Activated gamma-delta T cell treated with anti-CD3 and anti-CD28 coated beads, Interleukin-2, amount 50 U/mL, for 16 hours (primary cell): ENCODE data around the gene KHSRP.
A peak's percentile ranks its signal among the peaks of the same experiment; 100 is the strongest.

Source experiments
- DNase-seq: peaks from one replicate; pipeline ENCODE4 v3.0.0-alpha.2; 2020; ENCODE audit warnings: low read depth

KHSRP gene

GRCh38 chr19:6392221-6393073 is 32.2 kb downstream of the KHSRP start:
- DNase-seq, result no peak

- no peak for DNase-seq
These were observed 37.2 kb downstream of the KHSRP start for GRCh38 chr19:6387372-6387771.

GRCh38 chr19:6384381-6384780 is 40.2 kb downstream of the KHSRP start:
- no peak for DNase-seq

- no peak for DNase-seq
These were observed 41.4 kb downstream of the KHSRP start for GRCh38 chr19:6383188-6383587.

GRCh38 chr19:6381030-6381750 is 43.4 kb downstream of the KHSRP start:
- no peak for DNase-seq

- DNase-seq, result no peak
These were observed 44.9 kb downstream of the KHSRP start for GRCh38 chr19:6379744-6380143.

GRCh38 chr19:6378486-6378885 is 46.1 kb downstream of the KHSRP start:
- no peak for DNase-seq

- DNase-seq, result no peak
These were observed 46.6 kb downstream of the KHSRP start for GRCh38 chr19:6378041-6378440.

GRCh38 chr19:6376512-6377190 is 48.0 kb downstream of the KHSRP start:
- DNase-seq, result no peak

- DNase-seq, result no peak
These were observed 49.1 kb downstream of the KHSRP start, which contains the start of gene PSPN for GRCh38 chr19:6375411-6376010. Gene PSPN (minus strand): TSS chr19:6375933. CDS start chr19:6375849, 84 bp downstream.

GRCh38 chr19:6374711-6375410 is 49.8 kb downstream of the KHSRP start:
- no peak for DNase-seq

- DNase-seq, result no peak
These were observed 50.4 kb downstream of the KHSRP start for GRCh38 chr19:6374161-6374709.

GRCh38 chr19:6373813-6374108 is 50.9 kb downstream of the KHSRP start:
- no peak for DNase-seq

- peak; percentile 96 for DNase-seq
These were observed 51.4 kb downstream of the KHSRP start for GRCh38 chr19:6373096-6373812.

GRCh38 chr19:6372594-6373095 is 52.0 kb downstream of the KHSRP start, which contains the start of gene ALKBH7:
Gene ALKBH7 (plus strand): TSS chr19:6372794. CDS start chr19:6372821, 27 bp downstream.
- peak; percentile 94 for DNase-seq

- DNase-seq, result no peak
These were observed 60.3 kb downstream of the KHSRP start for GRCh38 chr19:6364353-6364752.
